ENCODE measurements around the gene TTC34. TPM values are rescaled to one million over a fixed set of nuclear protein-coding genes. Genes with fewer than 3 reads are reported as not detected.

Gene TTC34
- total RNA-seq, 1 experiment from 2014 or later, result 1.7 TPM

DNA sequence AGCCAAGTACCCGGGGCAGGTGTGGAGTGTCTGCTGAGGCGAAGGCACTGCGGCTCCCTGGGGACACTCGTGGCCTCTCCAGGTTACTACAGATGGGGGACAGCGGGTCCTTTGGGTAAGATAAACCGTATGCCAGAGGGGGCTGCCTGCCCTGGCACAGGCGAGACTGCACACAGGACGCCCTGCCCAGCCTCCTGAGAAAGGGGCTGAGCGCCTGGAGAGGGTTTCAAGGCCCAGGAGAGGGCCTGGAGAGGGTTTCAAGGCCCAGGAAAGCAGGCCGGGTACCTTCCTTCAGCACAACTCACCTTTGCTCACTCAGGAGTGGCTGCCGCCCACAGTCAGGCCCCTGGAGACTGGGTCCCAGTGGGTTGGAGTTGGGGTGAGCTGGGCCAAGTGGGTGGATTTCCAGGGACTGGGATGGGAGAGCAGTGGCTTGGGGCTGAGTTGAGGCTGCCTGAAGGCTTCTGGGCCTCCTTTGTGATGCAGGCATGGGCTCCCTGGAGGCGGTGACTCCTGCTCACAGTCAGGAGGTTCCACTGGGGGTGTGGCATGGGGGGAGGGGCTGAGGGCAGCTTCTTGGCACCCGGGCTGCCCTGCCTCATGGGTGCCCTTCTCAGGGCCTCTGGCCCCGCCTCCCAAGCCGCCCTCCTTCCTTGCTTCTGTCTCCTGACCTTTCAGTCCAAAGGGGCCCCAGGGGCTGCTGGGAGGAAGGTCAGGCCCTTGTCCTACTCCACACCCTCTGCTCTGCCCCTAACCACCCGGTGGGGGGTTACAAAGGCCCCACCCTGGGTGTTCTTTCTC, 168.7 kb downstream of the TTC34 start, which contains the start of gene MMEL1:
Gene MMEL1, minus strand, starts transcription at position 456 of the 801 bp plus-strand sequence. CDS start 3,532 bp downstream, outside the sequence.
- Histone ChIP-seq H3K4me2 (no peak within 1 kb of the TSS), H3K27me3 (ENCODE audit: insufficient read depth, low read depth) (peaks cover 47% of the 10 kb centered on the region), H3K79me2 (ENCODE audit: low read depth) (no peaks in the 10 kb centered on the region), H4K20me1 (ENCODE audit: insufficient read depth) (no peaks in the 10 kb centered on the region), H3K4me3 (no peak within 1 kb of the TSS), H3K9me3 (ENCODE audit: insufficient read depth, low read depth) (0 out of 2 replicates have a peak, but pooled peaks cover 5% of the 10 kb centered on the region), H3K4me1 (replicated peaks; ENCODE audit: insufficient read depth) (no peaks in the 10 kb centered on the region), H3K27ac (no peak within 1 kb of the TSS), H2AFZ (no peak within 1 kb of the TSS), H3K36me3 (ENCODE audit: low read depth) (no peaks in the 10 kb centered on the region), H3F3A (ENCODE audit: insufficient read depth, low read depth) (peaks cover 11% of the 10 kb centered on the region; the same call in 1 of the 2 replicates), H3K9me2 (ENCODE audit: insufficient read depth) (no peaks in the 10 kb centered on the region)
- intact Hi-C loops (cut with micrococcal nuclease; ENCODE audit: unreplicated experiment), result no loop called here
- ChIA-PET CTCF (no interaction called here), POLR2A (ENCODE audit: unreplicated experiment) (no interaction called here)
- no peak for DNase-seq
- TF ChIP-seq EZH2 (IDR thresholded peaks at IDR 0.05; ENCODE audit: low read depth), result no peak
- TF ChIP-seq, protein P1, sequence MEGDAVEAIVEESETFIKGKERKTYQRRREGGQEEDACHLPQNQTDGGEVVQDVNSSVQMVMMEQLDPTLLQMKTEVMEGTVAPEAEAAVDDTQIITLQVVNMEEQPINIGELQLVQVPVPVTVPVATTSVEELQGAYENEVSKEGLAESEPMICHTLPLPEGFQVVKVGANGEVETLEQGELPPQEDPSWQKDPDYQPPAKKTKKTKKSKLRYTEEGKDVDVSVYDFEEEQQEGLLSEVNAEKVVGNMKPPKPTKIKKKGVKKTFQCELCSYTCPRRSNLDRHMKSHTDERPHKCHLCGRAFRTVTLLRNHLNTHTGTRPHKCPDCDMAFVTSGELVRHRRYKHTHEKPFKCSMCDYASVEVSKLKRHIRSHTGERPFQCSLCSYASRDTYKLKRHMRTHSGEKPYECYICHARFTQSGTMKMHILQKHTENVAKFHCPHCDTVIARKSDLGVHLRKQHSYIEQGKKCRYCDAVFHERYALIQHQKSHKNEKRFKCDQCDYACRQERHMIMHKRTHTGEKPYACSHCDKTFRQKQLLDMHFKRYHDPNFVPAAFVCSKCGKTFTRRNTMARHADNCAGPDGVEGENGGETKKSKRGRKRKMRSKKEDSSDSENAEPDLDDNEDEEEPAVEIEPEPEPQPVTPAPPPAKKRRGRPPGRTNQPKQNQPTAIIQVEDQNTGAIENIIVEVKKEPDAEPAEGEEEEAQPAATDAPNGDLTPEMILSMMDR (conservative IDR thresholded peaks at IDR 0.05), result no peak
- no TSS peak for BruUV-seq (replicated peaks)

DNA sequence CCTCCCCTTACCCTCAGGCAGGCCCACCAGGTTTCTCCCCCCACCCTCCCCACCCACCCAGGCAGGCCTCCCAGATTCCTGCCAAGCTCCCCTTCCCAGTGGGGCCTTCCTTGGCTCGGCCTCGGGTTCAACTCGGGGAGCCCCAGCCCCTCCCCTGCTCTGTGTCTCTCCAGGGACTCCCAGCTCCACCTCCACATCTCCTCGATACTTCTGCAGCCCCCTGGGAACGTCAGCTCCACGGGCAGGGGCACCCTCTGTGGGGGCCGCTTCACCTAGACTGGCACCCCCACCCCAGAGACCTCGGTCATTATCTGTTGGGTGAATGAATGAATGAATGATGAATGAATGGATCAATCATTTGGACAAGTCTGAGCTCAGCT, 169.5 kb downstream of the TTC34 start:
- POLR2A ChIA-PET (ENCODE audit: unreplicated experiment), result no interaction called here
- TF ChIP-seq EZH2 (IDR thresholded peaks at IDR 0.05; ENCODE audit: low read depth), result no peak
- TF ChIP-seq, protein P1 (conservative IDR thresholded peaks at IDR 0.05), result no peak
- intact Hi-C loops (cut with micrococcal nuclease; ENCODE audit: unreplicated experiment), result no loop called here
- H3K4me1 ChIP-seq (replicated peaks; ENCODE audit: insufficient read depth), result no peaks in the 10 kb centered on the region
- no peaks in the 10 kb centered on the region for H3K36me3 ChIP-seq (ENCODE audit: low read depth)
- no peak overlapping the region for H3K4me3 ChIP-seq
- peaks cover 54% of the 10 kb centered on the region for H3K27me3 ChIP-seq (ENCODE audit: insufficient read depth, low read depth)
- no peak overlapping the region for H3K4me2 ChIP-seq
- peaks cover 11% of the 10 kb centered on the region; the same call in 1 of the 2 replicates for H3F3A ChIP-seq (ENCODE audit: insufficient read depth, low read depth)
- CTCF ChIA-PET, result no interaction called here
- no peaks in the 10 kb centered on the region for H4K20me1 ChIP-seq (ENCODE audit: insufficient read depth)
- no peaks in the 10 kb centered on the region for H3K9me2 ChIP-seq (ENCODE audit: insufficient read depth)
- H3K79me2 ChIP-seq (ENCODE audit: low read depth), result no peaks in the 10 kb centered on the region
- no TSS peak for BruUV-seq (replicated peaks)
- DNase-seq, result no peak
- H3K9me3 ChIP-seq (ENCODE audit: insufficient read depth, low read depth), result 0 out of 2 replicates have a peak, but pooled peaks cover 5% of the 10 kb centered on the region
- H3K27ac ChIP-seq, result no peak overlapping the region
- no peak overlapping the region for H2AFZ ChIP-seq

DNA sequence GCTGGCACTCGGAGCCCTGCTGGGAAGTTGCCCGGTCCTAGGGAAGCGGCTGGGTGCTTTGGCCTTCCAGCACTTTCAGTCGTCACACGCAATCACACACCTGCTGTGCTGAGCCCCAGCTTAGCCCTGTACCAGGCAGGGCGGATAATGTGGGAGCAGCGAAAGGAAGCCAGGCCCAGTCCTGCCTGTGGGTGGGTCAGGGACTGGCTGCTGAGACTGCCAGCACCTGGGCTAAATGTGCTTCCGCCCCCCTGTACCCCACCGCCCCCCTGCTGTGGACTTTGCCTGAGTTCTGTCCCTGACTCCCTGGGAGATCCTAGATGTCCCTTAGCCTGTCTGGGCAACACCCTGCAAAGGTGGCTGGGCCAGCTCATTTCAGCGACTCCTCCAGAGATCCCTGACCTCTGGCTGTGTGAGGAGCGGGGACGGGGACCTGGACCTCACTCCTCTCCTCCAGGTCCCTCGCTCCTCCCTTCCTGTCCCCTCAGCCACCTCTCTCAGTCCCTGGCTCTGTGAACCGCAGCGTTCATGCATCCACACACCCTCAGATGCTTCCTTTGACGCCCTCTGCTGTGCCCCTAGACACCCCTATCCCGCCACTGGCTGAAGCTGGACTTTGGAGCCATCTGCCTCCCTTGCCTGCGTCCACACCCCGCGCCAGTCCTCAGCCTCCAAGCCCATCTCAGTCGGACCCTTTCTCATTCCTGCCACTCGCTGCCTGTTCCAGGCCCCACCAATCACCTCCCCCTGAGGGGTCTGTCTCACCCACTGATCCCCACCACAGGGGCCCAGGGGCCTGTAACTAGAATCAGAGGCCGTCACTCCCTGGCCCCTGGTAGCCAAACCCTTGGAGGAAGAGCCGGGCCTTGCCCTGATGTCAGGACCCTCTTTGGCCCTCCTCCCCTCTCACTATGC, 170.1 kb downstream of the TTC34 start:
- intact Hi-C loops (cut with micrococcal nuclease; ENCODE audit: unreplicated experiment), result no loop called here

More for the DNA sequence above, 170.1 kb downstream of the TTC34 start:
- no peak overlapping the region for H3K4me3 ChIP-seq
- no TSS peak for BruUV-seq (replicated peaks)
- no peak overlapping the region for H3K27ac ChIP-seq
- no peaks in the 10 kb centered on the region for H3K36me3 ChIP-seq (ENCODE audit: low read depth)
- CTCF ChIA-PET, result no interaction called here
- DNase-seq, result no peak
- H3F3A ChIP-seq (ENCODE audit: insufficient read depth, low read depth), result peaks cover 11% of the 10 kb centered on the region; the same call in 1 of the 2 replicates
- no peaks in the 10 kb centered on the region for H3K9me3 ChIP-seq (ENCODE audit: insufficient read depth, low read depth)
- no peaks in the 10 kb centered on the region for H3K9me2 ChIP-seq (ENCODE audit: insufficient read depth)
- no peaks in the 10 kb centered on the region for H4K20me1 ChIP-seq (ENCODE audit: insufficient read depth)
- H3K79me2 ChIP-seq (ENCODE audit: low read depth), result no peaks in the 10 kb centered on the region
- no peak overlapping the region for H2AFZ ChIP-seq
- H3K27me3 ChIP-seq (ENCODE audit: insufficient read depth, low read depth), result peaks cover 56% of the 10 kb centered on the region
- TF ChIP-seq, protein P1 (conservative IDR thresholded peaks at IDR 0.05), result no peak
- no peak for TF ChIP-seq EZH2 (IDR thresholded peaks at IDR 0.05; ENCODE audit: low read depth)
- H3K4me1 ChIP-seq (replicated peaks; ENCODE audit: insufficient read depth), result no peaks in the 10 kb centered on the region
- POLR2A ChIA-PET (ENCODE audit: unreplicated experiment), result interaction anchor here (0.5 kb wide), 1 partner anchor 17 kb away, joined by 3 read pairs; no protein-coding TSS in a partner anchor
- no peak overlapping the region for H3K4me2 ChIP-seq

All from PC-9 (cell line).